ENCODE data around the gene HEXIM1.

DNA sequence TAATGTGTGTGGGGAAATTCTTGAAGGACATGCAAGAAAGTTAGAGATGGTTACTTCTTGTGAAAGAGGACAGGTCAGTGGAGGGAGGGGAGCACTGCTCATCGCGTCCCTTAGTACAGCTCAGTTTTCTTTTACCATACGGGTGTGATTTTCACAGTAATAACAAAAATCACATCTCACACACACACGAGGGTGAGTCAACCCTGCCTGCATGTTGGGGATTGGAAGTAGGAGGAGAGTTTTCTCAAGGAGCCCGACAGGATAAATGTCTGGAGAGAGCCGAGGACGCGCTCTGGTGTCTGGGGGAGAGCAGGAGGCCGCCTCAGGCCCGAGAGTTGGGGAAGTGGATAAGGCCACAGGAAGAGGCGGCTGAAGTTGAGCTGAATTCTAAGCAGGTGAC is 32.4 kb upstream of the HEXIM1 start:
- TF ChIP-seq, protein P1, sequence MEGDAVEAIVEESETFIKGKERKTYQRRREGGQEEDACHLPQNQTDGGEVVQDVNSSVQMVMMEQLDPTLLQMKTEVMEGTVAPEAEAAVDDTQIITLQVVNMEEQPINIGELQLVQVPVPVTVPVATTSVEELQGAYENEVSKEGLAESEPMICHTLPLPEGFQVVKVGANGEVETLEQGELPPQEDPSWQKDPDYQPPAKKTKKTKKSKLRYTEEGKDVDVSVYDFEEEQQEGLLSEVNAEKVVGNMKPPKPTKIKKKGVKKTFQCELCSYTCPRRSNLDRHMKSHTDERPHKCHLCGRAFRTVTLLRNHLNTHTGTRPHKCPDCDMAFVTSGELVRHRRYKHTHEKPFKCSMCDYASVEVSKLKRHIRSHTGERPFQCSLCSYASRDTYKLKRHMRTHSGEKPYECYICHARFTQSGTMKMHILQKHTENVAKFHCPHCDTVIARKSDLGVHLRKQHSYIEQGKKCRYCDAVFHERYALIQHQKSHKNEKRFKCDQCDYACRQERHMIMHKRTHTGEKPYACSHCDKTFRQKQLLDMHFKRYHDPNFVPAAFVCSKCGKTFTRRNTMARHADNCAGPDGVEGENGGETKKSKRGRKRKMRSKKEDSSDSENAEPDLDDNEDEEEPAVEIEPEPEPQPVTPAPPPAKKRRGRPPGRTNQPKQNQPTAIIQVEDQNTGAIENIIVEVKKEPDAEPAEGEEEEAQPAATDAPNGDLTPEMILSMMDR (conservative IDR thresholded peaks at IDR 0.05): no peak
- no peak for TF ChIP-seq ZFX (IDR thresholded peaks at IDR 0.05)
